ELF-1 (cell line): ENCODE data around the gene DERL2.

Source experiments
- DNase-seq: peaks from one replicate; pipeline ENCODE4 v3.0.0-alpha.2; 2016; ENCODE audit warnings: low read depth, low spot score

Gene DERL2

GRCh38 chr17:5501685-5502084, 15.7 kb upstream of the DERL2 start:
- DNase-seq = no peak

- peak; percentile 98 for DNase-seq
Observed at GRCh38 chr17:5500589-5501391, 14.8 kb upstream of the DERL2 start.

- DNase-seq = no peak
Observed at GRCh38 chr17:5500247-5500588, 14.2 kb upstream of the DERL2 start.

GRCh38 chr17:5499476-5500231, 13.7 kb upstream of the DERL2 start:
- peak; percentile 45 for DNase-seq

- DNase-seq = no peak
Observed at GRCh38 chr17:5492970-5493369, 7.0 kb upstream of the DERL2 start.

GRCh38 chr17:5488752-5489151, 2.8 kb upstream of the DERL2 start:
- no peak for DNase-seq

GRCh38 chr17:5486206-5487124, 487 bp upstream of the DERL2 start, which contains the start of gene MIS12:
TSS of gene MIS12 (plus strand) at chr17:5486566. CDS start at chr17:5488863, 2,297 bp downstream.
- peak; percentile 99 for DNase-seq

GRCh38 chr17:5481451-5481850, 4.5 kb downstream of the DERL2 start:
- no peak for DNase-seq

GRCh38 chr17:5480962-5481361, 5.0 kb downstream of the DERL2 start:
- no peak for DNase-seq

- no peak for DNase-seq
Observed at GRCh38 chr17:5478992-5479391, 7.0 kb downstream of the DERL2 start.

- DNase-seq = no peak
Observed at GRCh38 chr17:5473906-5474305, 12.1 kb downstream of the DERL2 start.

GRCh38 chr17:5472511-5472910, 13.5 kb downstream of the DERL2 start:
- DNase-seq = no peak

GRCh38 chr17:5468075-5468473, 17.9 kb downstream of the DERL2 start:
- DNase-seq = no peak

- peak; percentile 13 for DNase-seq
Observed at GRCh38 chr17:5467416-5467815, 18.6 kb downstream of the DERL2 start.

- no peak for DNase-seq
Observed at GRCh38 chr17:5466295-5466694, 19.7 kb downstream of the DERL2 start.

- DNase-seq = no peak
Observed at GRCh38 chr17:5464717-5465507, 21.1 kb downstream of the DERL2 start.

GRCh38 chr17:5446786-5447185, 39.2 kb downstream of the DERL2 start:
- no peak for DNase-seq

- no peak for DNase-seq
Observed at GRCh38 chr17:5444209-5444608, 41.8 kb downstream of the DERL2 start.

GRCh38 chr17:5443728-5444127, 42.2 kb downstream of the DERL2 start:
- no peak for DNase-seq

- no peak for DNase-seq
Observed at GRCh38 chr17:5439446-5439764, 46.6 kb downstream of the DERL2 start.

- DNase-seq = peak; percentile 98
Observed at GRCh38 chr17:5438716-5439445, 47.1 kb downstream of the DERL2 start, which contains the start of gene C1QBP. TSS of gene C1QBP (minus strand) at chr17:5439155. CDS start at chr17:5439073, 82 bp downstream.
